ENCODE data around the gene DBH.
A peak's percentile ranks its signal among the peaks of the same experiment; 100 is the strongest.
"Not testable (repeated sequence)": the region's sequence is repeated elsewhere in the genome, so short reads cannot be mapped to it uniquely, and the experiment has no call there.

DBH gene

GRCh38 chr9:133669182-133669801 is 33.1 kb downstream of the DBH start:
- TF ChIP-seq CTCF (conservative IDR thresholded peaks at IDR 0.05; ENCODE audit: low read depth, low read length) = no peak
- no peak for DNase-seq (ENCODE audit: low read depth)
- H3K4me3 ChIP-seq (ENCODE audit: low read depth, low read length) = no peak overlapping the region

DNA sequence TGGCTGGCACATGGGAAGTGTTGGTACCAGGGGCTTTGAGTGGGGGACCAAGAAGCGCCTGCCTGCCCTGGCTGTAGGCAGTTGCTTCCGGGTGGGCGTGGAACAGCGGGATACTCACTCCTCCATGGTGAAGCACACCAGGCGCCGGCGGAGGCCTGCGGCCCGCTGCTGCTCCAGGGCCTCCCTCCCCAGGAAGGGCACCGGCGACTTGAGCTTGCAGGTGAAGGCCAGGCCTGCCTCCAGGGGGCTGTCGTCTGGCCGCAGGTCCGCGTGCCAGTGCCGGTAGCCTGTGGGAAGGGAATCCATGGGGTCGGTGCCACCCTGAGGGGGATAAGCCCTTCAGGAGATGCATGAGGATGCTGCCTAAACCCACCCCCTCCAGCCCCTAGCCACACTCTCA is 34.3 kb downstream of the DBH start:
- H3K4me3 ChIP-seq (ENCODE audit: low read depth, low read length) = no peak overlapping the region
- DNase-seq (ENCODE audit: low read depth) = no peak
- no peak for TF ChIP-seq CTCF (conservative IDR thresholded peaks at IDR 0.05; ENCODE audit: low read depth, low read length)

DNA sequence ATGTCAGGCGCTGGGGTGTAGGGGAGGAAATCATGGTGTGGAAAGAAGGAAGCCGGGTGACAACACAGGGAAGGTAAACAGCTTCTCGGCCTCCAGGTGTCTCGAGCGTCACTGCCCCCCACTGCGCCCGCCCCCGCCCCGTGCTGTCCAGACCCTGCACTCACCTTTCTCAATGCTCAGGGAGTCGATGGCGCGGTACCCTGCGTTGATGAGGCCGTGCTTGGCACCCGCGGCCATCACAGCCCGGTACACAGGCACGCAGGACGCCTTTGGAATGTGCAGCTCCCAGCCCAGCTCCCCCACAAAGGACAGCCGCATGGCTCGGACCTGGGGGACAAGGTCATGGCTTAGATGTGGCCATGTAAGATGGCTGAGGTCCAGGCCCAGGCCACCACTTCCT is 35.2 kb downstream of the DBH start:
- DNase-seq (ENCODE audit: low read depth) = no peak
- TF ChIP-seq CTCF (conservative IDR thresholded peaks at IDR 0.05; ENCODE audit: low read depth, low read length) = no peak
- H3K4me3 ChIP-seq (ENCODE audit: low read depth, low read length) = no peak overlapping the region

DNA sequence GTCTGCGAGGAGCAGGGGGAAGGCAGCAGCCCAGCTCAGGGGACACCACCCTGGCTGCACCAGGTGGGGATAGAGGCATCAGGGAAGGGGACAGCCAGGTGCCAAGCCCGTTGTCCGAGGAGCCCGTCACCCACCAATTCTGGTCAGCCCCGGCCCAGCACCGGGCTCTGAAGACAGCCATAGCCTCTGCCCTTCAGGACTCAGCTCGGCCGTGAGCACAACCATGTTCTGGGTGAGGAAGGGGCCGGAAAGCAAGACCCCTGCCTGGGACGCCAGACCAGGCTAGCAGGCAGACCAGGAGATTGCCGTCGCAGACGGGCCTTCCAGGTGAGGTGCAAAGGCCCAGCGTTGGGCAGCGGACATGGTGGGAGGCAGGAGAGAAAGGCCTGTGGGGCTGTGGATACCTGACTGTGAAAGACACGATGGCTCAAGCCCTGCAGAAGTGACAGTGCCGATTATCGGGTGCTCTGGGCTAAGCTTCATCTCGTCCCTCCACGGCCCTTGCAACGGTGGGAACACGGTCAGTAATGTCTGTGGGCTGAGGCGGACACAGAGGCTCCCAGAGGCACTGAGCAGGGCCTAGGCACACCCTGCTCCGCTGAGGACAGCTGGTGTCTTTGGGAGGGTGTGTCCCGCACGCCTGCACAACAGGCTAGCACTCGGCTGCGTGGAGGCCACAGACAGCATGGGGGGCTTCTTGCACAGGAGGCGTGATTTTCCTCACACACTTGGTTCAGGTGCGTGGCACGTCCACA is 36.5 kb downstream of the DBH start:
- no peak for DNase-seq (ENCODE audit: low read depth)
- TF ChIP-seq CTCF (conservative IDR thresholded peaks at IDR 0.05; ENCODE audit: low read depth, low read length) = no peak
- H3K4me3 ChIP-seq (ENCODE audit: low read depth, low read length) = no peak overlapping the region

GRCh38 chr9:133673258-133673655 is 37.1 kb downstream of the DBH start:
- DNase-seq (ENCODE audit: low read depth) = peak; percentile 69
- no peak for TF ChIP-seq CTCF (conservative IDR thresholded peaks at IDR 0.05; ENCODE audit: low read depth, low read length)
- no peak overlapping the region for H3K4me3 ChIP-seq (ENCODE audit: low read depth, low read length)

DNA sequence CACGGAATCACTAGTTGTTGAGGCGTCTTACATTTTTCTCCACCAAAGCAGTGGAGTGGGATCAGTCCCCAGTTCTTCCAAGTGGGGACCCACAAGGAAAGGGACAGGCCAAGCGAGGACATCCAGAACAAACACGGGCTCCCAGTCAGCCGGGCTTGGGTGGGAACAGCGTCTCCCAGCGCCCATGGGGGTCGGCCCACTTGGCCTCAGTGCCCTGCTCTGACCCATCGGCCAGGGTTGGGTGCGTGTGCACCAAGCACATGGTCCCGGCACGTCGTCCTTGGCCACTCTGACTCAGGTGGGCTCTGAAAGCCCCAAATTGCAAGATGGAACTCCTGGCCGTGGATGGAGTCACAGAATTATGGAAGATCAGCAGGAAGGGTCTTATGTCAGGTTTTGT is 37.9 kb downstream of the DBH start:
- DNase-seq (ENCODE audit: low read depth) = no peak

DNA sequence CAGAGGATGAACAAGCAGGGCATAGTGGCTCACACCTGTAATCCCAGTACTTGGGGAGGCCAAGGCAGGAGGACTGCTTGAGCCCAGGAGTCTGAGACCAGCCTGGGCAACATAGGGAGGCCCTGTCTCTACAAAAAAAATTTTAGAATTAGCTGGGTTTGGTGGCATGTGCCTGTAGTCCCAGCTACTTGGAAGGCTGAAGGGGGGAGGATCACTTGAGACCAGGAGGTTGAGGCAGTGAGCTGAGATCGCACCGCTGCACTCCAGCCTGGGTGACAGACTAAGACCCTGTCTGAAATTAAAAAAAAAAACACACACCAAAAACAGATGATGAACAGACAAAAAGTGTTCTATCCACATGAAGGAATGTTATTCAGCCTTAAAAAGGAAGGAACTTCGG is 39.6 kb downstream of the DBH start:
- DNase-seq (ENCODE audit: low read depth) = not testable (repeated sequence)

More for the DNA sequence above, 37.9 kb downstream of the DBH start:
- no peak for TF ChIP-seq CTCF (conservative IDR thresholded peaks at IDR 0.05; ENCODE audit: low read depth, low read length)
- no peak overlapping the region for H3K4me3 ChIP-seq (ENCODE audit: low read depth, low read length)

More for the DNA sequence above, 39.6 kb downstream of the DBH start:
- not testable (repeated sequence) for H3K4me3 ChIP-seq (ENCODE audit: low read depth, low read length)
